ENCODE results near the gene PTPN2. TPM values are rescaled to one million over a fixed set of nuclear protein-coding genes. Genes with fewer than 3 reads are reported as not detected.

Gene PTPN2
- total RNA-seq, 1 experiment from 2014 or later: 44.7 TPM

DNA sequence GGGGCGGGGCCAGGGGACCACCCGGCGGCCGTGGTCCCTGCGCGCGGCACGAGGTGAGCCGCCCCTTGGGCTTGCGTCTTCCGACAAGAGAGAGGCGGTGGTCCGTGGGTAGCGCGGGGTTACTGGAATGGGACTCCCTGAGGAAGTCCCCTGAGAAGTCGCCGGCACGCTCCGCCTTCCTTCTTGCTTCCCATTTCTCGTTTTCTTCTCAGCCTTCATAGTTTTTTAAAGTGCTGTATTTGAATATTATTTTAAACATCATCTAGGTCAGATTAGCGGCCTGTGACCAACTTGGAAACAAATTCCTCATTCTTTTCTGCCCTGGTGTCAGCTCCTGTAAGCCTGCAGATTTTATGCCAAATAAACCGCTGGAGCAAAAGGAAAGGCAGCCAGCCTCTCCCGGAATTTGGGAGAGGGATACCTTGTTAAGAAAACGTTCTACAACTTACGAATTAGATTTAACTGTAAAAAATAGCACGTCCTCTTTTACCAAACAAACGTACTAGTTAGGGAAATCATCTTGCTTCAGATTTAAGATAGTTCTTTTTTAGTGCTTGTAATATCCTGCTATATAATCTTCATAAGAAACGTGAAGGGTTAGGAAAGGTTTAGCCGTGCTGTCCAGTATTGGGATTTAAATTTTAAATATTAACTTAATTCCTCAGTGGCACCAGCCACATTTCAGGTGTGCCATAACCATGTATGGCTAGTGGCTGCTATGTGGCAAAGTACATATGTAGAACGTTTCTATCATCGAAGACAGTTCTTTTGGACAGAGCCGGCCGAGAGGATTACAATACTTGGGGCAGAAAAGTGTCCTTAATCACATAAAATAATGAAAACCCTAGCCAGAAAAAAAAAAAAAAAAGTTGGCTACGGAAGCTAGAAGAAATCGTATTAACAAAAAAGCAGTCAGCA is 628 bp upstream of the PTPN2 start:
- H3K9me3 ChIP-seq (ENCODE audit: low read depth, low read length, poor library complexity, severe bottlenecking): no peaks in the 10 kb centered on the region
- intact Hi-C loops (cut with micrococcal nuclease; ENCODE audit: unreplicated experiment): loop anchor here (5.0 kb wide), 1 partner anchor 37 kb away; no protein-coding TSS in a partner anchor
- ChIA-PET CTCF (interaction anchor here (1.5 kb wide), 1 partner anchor 50 kb away, joined by 4 read pairs; no protein-coding TSS in a partner anchor), POLR2A (ENCODE audit: low non-redundant PET) (no interaction called here)
- no peaks in the 10 kb centered on the region for H3K27me3 ChIP-seq (replicated peaks; ENCODE audit: insufficient read depth, low read depth, low read length, poor library complexity)
- TSS peak; percentile 67 for BruUV-seq (replicated peaks)
- H3K36me3 ChIP-seq (ENCODE audit: insufficient read depth, low read length, poor library complexity, severe bottlenecking): no peaks in the 10 kb centered on the region
- peaks cover 15% of the 10 kb centered on the region for H3K4me1 ChIP-seq (ENCODE audit: insufficient read depth, low read length, poor library complexity, severe bottlenecking)
- H3K4me3 ChIP-seq (ENCODE audit: low read depth, low read length, poor library complexity, severe bottlenecking): peak overlapping the region; percentile 89
- DNase-seq (ENCODE audit: low spot score): no peak
- TF ChIP-seq, protein P1, sequence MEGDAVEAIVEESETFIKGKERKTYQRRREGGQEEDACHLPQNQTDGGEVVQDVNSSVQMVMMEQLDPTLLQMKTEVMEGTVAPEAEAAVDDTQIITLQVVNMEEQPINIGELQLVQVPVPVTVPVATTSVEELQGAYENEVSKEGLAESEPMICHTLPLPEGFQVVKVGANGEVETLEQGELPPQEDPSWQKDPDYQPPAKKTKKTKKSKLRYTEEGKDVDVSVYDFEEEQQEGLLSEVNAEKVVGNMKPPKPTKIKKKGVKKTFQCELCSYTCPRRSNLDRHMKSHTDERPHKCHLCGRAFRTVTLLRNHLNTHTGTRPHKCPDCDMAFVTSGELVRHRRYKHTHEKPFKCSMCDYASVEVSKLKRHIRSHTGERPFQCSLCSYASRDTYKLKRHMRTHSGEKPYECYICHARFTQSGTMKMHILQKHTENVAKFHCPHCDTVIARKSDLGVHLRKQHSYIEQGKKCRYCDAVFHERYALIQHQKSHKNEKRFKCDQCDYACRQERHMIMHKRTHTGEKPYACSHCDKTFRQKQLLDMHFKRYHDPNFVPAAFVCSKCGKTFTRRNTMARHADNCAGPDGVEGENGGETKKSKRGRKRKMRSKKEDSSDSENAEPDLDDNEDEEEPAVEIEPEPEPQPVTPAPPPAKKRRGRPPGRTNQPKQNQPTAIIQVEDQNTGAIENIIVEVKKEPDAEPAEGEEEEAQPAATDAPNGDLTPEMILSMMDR (conservative IDR thresholded peaks at IDR 0.05; ENCODE audit: low read depth, low read length): no peak
- no peak for TF ChIP-seq EZH2 (IDR thresholded peaks at IDR 0.05; ENCODE audit: borderline replicate concordance, low read depth, low read length, poor library complexity, severe bottlenecking)
- peak overlapping the region; percentile 0 for H3K27ac ChIP-seq (ENCODE audit: low read depth, low read length, poor library complexity, severe bottlenecking)

DNA sequence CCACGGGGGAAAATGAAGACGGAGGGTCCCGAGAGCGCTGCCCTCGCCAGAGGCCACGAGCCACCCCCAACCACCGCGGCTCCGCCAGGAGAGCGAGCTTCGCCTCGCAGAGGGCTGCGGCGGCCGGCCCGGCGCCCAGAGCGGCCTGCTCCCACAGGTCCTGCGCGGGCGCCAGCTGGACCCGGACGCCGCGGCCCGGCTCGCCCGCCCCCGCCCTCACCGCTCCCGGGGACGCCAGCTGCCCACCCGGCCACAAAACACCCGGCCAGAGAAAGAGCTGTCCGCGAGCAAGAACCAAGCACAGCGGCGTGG is 709 bp downstream of the PTPN2 start:
- Histone ChIP-seq H3K27ac (ENCODE audit: low read depth, low read length, poor library complexity, severe bottlenecking) (peak overlapping the region; percentile 99), H3K27me3 (replicated peaks; ENCODE audit: insufficient read depth, low read depth, low read length, poor library complexity) (no peaks in the 10 kb centered on the region), H3K9me3 (ENCODE audit: low read depth, low read length, poor library complexity, severe bottlenecking) (no peaks in the 10 kb centered on the region), H3K4me1 (ENCODE audit: insufficient read depth, low read length, poor library complexity, severe bottlenecking) (peaks cover 15% of the 10 kb centered on the region), H3K4me3 (ENCODE audit: low read depth, low read length, poor library complexity, severe bottlenecking) (peak overlapping the region; percentile 89), H3K36me3 (ENCODE audit: insufficient read depth, low read length, poor library complexity, severe bottlenecking) (no peaks in the 10 kb centered on the region)
- ChIA-PET POLR2A (ENCODE audit: low non-redundant PET) (interaction anchor here (0.5 to 0.9 kb wide), 4 partner anchors 17 to 108 kb away, joined by 3 to 12 read pairs (median 4); partner anchors contain the start of gene CEP192), CTCF (interaction anchor here (0.6 to 1.5 kb wide), 5 partner anchors 29 to 619 kb away, joined by 4 to 12 read pairs (median 5); no protein-coding TSS in a partner anchor)
- intact Hi-C loops (cut with micrococcal nuclease; ENCODE audit: unreplicated experiment): loop anchor here (5.0 kb wide), 1 partner anchor 36 kb away; no protein-coding TSS in a partner anchor
- no TSS peak for BruUV-seq (replicated peaks)
- no peak for DNase-seq (ENCODE audit: low spot score)
- TF ChIP-seq, protein P1 (conservative IDR thresholded peaks at IDR 0.05; ENCODE audit: low read depth, low read length): no peak
- no peak for TF ChIP-seq EZH2 (IDR thresholded peaks at IDR 0.05; ENCODE audit: borderline replicate concordance, low read depth, low read length, poor library complexity, severe bottlenecking)

DNA sequence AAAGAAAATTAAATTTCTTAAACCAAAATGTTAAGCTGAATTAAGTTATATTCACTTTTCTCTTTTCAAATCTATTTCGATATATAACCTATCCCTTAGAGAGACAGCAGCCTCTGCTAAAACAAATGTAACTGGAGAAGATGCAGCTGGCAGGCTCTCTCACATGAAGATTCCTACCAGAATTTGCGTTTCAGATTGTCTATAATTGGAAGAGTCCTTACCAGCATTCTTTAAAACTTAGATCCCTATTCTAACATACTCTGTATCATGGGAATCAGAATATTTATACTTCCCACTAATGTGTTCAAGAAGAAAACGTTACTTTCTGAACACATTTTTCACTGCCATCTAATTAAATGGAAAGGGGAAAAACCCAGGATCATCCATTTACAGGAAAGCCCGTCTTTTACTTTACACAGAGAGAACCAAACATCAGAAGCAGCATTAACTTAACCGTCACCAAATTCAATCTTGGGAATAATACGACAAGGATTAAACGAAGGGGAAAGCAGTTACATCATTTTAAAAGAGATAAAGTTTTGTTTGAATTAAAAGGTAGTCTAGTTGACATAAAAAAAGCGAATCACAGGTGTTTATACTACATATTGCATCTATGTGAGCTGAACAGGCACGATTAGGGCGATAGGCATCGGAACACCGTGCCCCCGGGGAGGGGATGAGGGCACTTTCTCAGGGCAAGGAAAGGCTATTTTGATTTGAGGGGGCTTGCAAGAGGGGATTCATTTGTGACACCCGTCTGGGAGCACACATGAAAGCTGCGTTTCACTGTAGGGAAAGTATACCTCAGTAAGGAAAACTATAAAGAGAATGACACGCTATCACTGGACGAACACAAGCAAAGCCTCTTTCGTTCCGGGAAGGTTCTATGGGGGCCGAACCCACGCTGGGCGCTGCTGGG is 1.3 kb downstream of the PTPN2 start:
- H3K36me3 ChIP-seq (ENCODE audit: insufficient read depth, low read length, poor library complexity, severe bottlenecking): no peaks in the 10 kb centered on the region
- peak overlapping the region; percentile 89 for H3K4me3 ChIP-seq (ENCODE audit: low read depth, low read length, poor library complexity, severe bottlenecking)
- BruUV-seq (replicated peaks): no TSS peak
- no peak for DNase-seq (ENCODE audit: low spot score)
- intact Hi-C loops (cut with micrococcal nuclease; ENCODE audit: unreplicated experiment): loop anchor here (5.0 kb wide), 1 partner anchor 35 kb away; no protein-coding TSS in a partner anchor
- peak overlapping the region; percentile 99 for H3K27ac ChIP-seq (ENCODE audit: low read depth, low read length, poor library complexity, severe bottlenecking)
- H3K4me1 ChIP-seq (ENCODE audit: insufficient read depth, low read length, poor library complexity, severe bottlenecking): peaks cover 15% of the 10 kb centered on the region
- CTCF ChIA-PET: interaction anchor here (0.6 to 1.5 kb wide), 5 partner anchors 29 to 619 kb away, joined by 4 to 12 read pairs (median 5); no protein-coding TSS in a partner anchor
- no peaks in the 10 kb centered on the region for H3K9me3 ChIP-seq (ENCODE audit: low read depth, low read length, poor library complexity, severe bottlenecking)
- no peak for TF ChIP-seq EZH2 (IDR thresholded peaks at IDR 0.05; ENCODE audit: borderline replicate concordance, low read depth, low read length, poor library complexity, severe bottlenecking)
- TF ChIP-seq, protein P1 (conservative IDR thresholded peaks at IDR 0.05; ENCODE audit: low read depth, low read length): no peak
- POLR2A ChIA-PET (ENCODE audit: low non-redundant PET): interaction anchor here (0.5 to 0.9 kb wide), 4 partner anchors 17 to 108 kb away, joined by 3 to 12 read pairs (median 4); partner anchors contain the start of gene CEP192
- no peaks in the 10 kb centered on the region for H3K27me3 ChIP-seq (replicated peaks; ENCODE audit: insufficient read depth, low read depth, low read length, poor library complexity)

Measured in A673 (cell line).